ENCODE results near the gene RTF2. TPM values are rescaled to one million over a fixed set of nuclear protein-coding genes. Genes with fewer than 3 reads are reported as not detected.
"Not testable (repeated sequence)": the region's sequence is repeated elsewhere in the genome, so short reads cannot be mapped to it uniquely, and the experiment has no call there.

The RTF2 gene
- total and polyA plus RNA-seq, 2 of the 13 experiments (the other 11 are each of a cell fraction or from before 2014, with no cell fraction given) = 81.8 to 142 TPM

DNA sequence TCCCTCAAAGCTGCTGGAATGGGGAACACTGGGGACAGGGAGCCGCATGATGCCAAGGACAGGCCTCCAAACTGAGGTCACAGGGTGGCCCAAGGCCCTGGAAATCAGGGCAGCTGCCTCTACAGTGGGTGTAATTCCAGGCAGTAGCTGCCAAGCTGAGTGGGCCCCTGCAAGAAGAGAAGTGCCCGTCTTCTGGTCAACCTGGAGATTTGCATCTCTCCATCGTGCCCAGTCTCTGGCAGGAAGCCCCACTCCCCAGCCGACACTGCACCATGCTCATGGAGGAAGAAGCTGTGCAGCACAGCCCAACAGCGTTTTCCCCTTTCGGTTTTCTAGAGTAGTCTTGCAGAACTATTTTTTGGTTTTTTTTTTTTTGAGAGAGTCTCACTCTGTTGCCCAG is 53.9 kb downstream of the RTF2 start:
- no peak overlapping the region for H2AFZ ChIP-seq (ENCODE audit: low read length)
- ChIA-PET CTCF (ENCODE audit: low intra/inter-chr PET ratio, low total read pairs) (no interaction called here), POLR2A (interaction anchor here (0.6 kb wide), 1 partner anchor 39 kb away, joined by 4 read pairs; no protein-coding TSS in a partner anchor)
- H3K36me3 ChIP-seq (replicated peaks in 1 of 2; ENCODE audit: control insufficient read depth in 1 of 2, insufficient read depth in 2 of 2, low read length in 2 of 2) = peaks cover 17 to 29% of the 10 kb centered on the region in 2 experiments; a peak in 4 of 5 replicates
- no TSS peak for BruUV-seq (replicated peaks)
- DNase-seq (ENCODE audit: low spot score) (no peak), ATAC-seq (peak; percentile 22), FAIRE-seq (no peak)
- no peak overlapping the region for H3K27ac ChIP-seq (ENCODE audit: extremely low read length, insufficient read depth, low read length)
- TF ChIP-seq CREM (IDR thresholded peaks at IDR 0.05) (no peak), CREM (CRISPR knock-in tag; IDR thresholded peaks at IDR 0.05) (no peak), POLR2G (IDR thresholded peaks at IDR 0.05; ENCODE audit: low read depth, low read length) (0 out of 2 replicates have a peak, but pooled peaks have one; percentile 26), HOXD1 (CRISPR knock-in tag; IDR thresholded peaks at IDR 0.05) (no peak)
- H3K79me2 ChIP-seq (ENCODE audit: insufficient read depth, low read length) = no peaks in the 10 kb centered on the region
- intact Hi-C loops (cut with micrococcal nuclease; ENCODE audit: unreplicated experiment) (no loop called here), in situ Hi-C loops (cut with HindIII; ENCODE audit: extremely low pct_ligation_motif_present, low pct_unique_long_range_greater_than_20kb) (no loop called here)
- H3K4me1 ChIP-seq (ENCODE audit: insufficient read depth, low read length) = peaks cover 6% of the 10 kb centered on the region; the same call in 1 of the 2 replicates
- WGBS (ENCODE audit: low lambda C conversion rate) = 94% methylated on average over 5 of the region's 6 CpGs
- no peak overlapping the region for H3K4me3 ChIP-seq (replicated peaks in 1 of 3; ENCODE audit: insufficient read depth in 1 of 3, low read depth in 2 of 3, low read length in 3 of 3)
- H3K27me3 ChIP-seq (ENCODE audit: control insufficient read depth in 1 of 2, insufficient read depth in 2 of 2, low read length in 2 of 2) = no peaks in the 10 kb centered on the region; a peak in 1 of 5 replicates
- H4K20me1 ChIP-seq (ENCODE audit: insufficient read depth, low read length) = no peaks in the 10 kb centered on the region
- no peak overlapping the region for H3K9ac ChIP-seq (ENCODE audit: insufficient read depth, low read depth, low read length)
- H3K9me3 ChIP-seq (ENCODE audit: low read length) = peaks cover 16% of the 10 kb centered on the region; the same call in 1 of the 2 replicates
- no peak overlapping the region for H3K4me2 ChIP-seq (ENCODE audit: low read depth, low read length)

DNA sequence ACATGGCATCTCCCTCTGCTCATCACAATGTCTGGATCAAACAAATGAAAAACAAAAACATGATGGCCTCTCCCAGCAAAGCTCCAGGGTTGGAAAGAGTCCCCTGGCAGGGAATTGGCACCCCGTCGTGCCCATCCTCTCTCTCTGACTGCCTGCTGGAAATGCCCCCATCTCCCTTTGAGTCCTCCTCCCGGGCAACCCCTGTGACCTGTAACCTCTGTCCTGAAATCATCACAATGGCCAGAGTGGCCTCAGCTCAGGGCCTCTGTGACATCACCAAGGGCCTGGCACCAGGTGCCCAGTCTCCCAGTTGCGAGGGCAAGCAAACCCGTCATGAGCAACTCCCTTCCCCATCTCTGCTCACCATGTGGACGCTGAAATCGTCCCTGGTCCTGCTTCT is 56.0 kb downstream of the RTF2 start, which contains the start of gene FAM209A:
Gene FAM209A (plus strand): TSS at position 301 of the 400 bp plus-strand sequence. CDS start 65 bp downstream, at position 366.
- WGBS (ENCODE audit: low lambda C conversion rate) = 48% methylated on average over 7 of the region's 7 CpGs
- FAIRE-seq; H3K9ac ChIP-seq (ENCODE audit: insufficient read depth, low read depth, low read length); H2AFZ ChIP-seq (ENCODE audit: low read length); CTCF ChIA-PET (ENCODE audit: low intra/inter-chr PET ratio, low total read pairs); in situ Hi-C loops (cut with HindIII; ENCODE audit: extremely low pct_ligation_motif_present, low pct_unique_long_range_greater_than_20kb); DNase-seq (ENCODE audit: low spot score); ATAC-seq; H3K79me2 ChIP-seq (ENCODE audit: insufficient read depth, low read length); H4K20me1 ChIP-seq (ENCODE audit: insufficient read depth, low read length); BruUV-seq (replicated peaks); intact Hi-C loops (cut with micrococcal nuclease; ENCODE audit: unreplicated experiment); H3K4me1 ChIP-seq (ENCODE audit: insufficient read depth, low read length); H3K27me3 ChIP-seq (ENCODE audit: control insufficient read depth in 1 of 2, insufficient read depth in 2 of 2, low read length in 2 of 2); POLR2A ChIA-PET; H3K4me2 ChIP-seq (ENCODE audit: low read depth, low read length); H3K27ac ChIP-seq (ENCODE audit: extremely low read length, insufficient read depth, low read length); H3K4me3 ChIP-seq (replicated peaks in 1 of 3; ENCODE audit: insufficient read depth in 1 of 3, low read depth in 2 of 3, low read length in 3 of 3); TF ChIP-seq CREB1 (CRISPR knock-in tag; IDR thresholded peaks at IDR 0.05): not testable (repeated sequence)
- H3K36me3 ChIP-seq (replicated peaks in 1 of 2; ENCODE audit: control insufficient read depth in 1 of 2, insufficient read depth in 2 of 2, low read length in 2 of 2) = peaks cover 2 to 10% of the 10 kb centered on the region in 2 experiments; a peak in 3 of 5 replicates
- 0 out of 2 replicates have a peak, but pooled peaks have one; percentile 10 for TF ChIP-seq CREB1 (IDR thresholded peaks at IDR 0.05)
- peaks cover 16% of the 10 kb centered on the region; the same call in 1 of the 2 replicates for H3K9me3 ChIP-seq (ENCODE audit: low read length)
